HEK293 (cell line): ENCODE measurements around the gene MARCKSL1.

Experiments
- CTCF ChIA-PET: fragments of 350-600 bp; formaldehyde crosslinking; extraction: SDS; loops from one replicate; lab custom pipeline; 2021; ENCODE audit warnings: antibody characterized with exemption; lab: Yijun Ruan, JAX
- POLR2A ChIA-PET: fragments of 300-600 bp; formaldehyde crosslinking; extraction: SDS; loops from one replicate; lab custom pipeline; 2020; ENCODE audit warnings: antibody characterized with exemption, inconsistent platforms; lab: Yijun Ruan, JAX
- H3K27ac ChIP-seq: fragments of 200-500 bp; sonication (Bioruptor generic); 2 replicates; pipeline ENCODE4 v1.5.1; 2014; ENCODE audit warnings: low read depth, low read length, control low read depth, inconsistent platforms; ENCODE audit errors: extremely low read depth
- H3K36me3 ChIP-seq, 2 experiments: fragments of 200-500 bp in 1 of 2; sonication (Bioruptor generic) in 1 of 2; 1 replicate in 1 of 2; 2 replicates in 1 of 2; pipeline ENCODE4 v1.5.1; 2014 to 2017; ENCODE audit warnings: inconsistent platforms in 2 of 2, low read length in 2 of 2; ENCODE audit not compliant: control insufficient read depth in 2 of 2, insufficient read depth in 1 of 2
- H3K4me1 ChIP-seq: fragments of 200-500 bp; sonication (Bioruptor generic); 2 replicates; pipeline ENCODE4 v1.5.1; 2014; ENCODE audit warnings: mild to moderate bottlenecking, low read length, inconsistent platforms; ENCODE audit not compliant: control insufficient read depth, insufficient read depth
- H3K4me3 ChIP-seq: 2 replicates; pipeline ENCODE4 v1.5.1; 2011; ENCODE audit warnings: low read depth, mild to moderate bottlenecking, control low read depth, low read length, moderate library complexity
- H3K9me3 ChIP-seq: fragments of 200-500 bp; sonication (Bioruptor generic); 2 replicates; pipeline ENCODE4 v1.5.1; 2014; ENCODE audit warnings: low read depth, low read length, inconsistent platforms; ENCODE audit not compliant: control insufficient read depth, insufficient read depth
- GLIS1 ChIP-seq: fragments of 450-650 bp; formaldehyde crosslinking; IDR thresholded peaks from 2 replicates; pipeline ENCODE4 v1.5.1; 2016; ENCODE audit warnings: missing biosample characterization, missing genetic modification characterization
- GLIS2 ChIP-seq: fragments of 450-650 bp; formaldehyde crosslinking; IDR thresholded peaks from 2 replicates; pipeline ENCODE4 v1.5.1; 2016; ENCODE audit warnings: missing biosample characterization, missing genetic modification characterization
- KLF1 ChIP-seq: fragments of 450-650 bp; formaldehyde crosslinking; IDR thresholded peaks from 2 replicates; pipeline ENCODE4 v1.5.1; 2016; ENCODE audit warnings: missing biosample characterization, missing genetic modification characterization
- SCRT1 ChIP-seq: fragments of 450-650 bp; formaldehyde crosslinking; IDR thresholded peaks from 2 replicates; pipeline ENCODE4 v1.5.1; 2016; ENCODE audit warnings: missing biosample characterization, missing genetic modification characterization, borderline replicate concordance
- SETDB1 ChIP-seq: IDR thresholded peaks from one replicate; pipeline ENCODE4 v1.6.1; 2017; ENCODE audit warnings: mild to moderate bottlenecking, low read length, moderate library complexity, mixed read lengths; ENCODE audit not compliant: insufficient read length
- SP2 ChIP-seq: fragments of 450-650 bp; formaldehyde crosslinking; IDR thresholded peaks from 2 replicates; pipeline ENCODE4 v1.5.1; 2016; ENCODE audit warnings: missing biosample characterization, missing genetic modification characterization
- TRIM28 ChIP-seq: IDR thresholded peaks from 2 replicates; pipeline ENCODE4 v1.6.1; 2011; ENCODE audit warnings: low read length, control low read depth, borderline replicate concordance
- ZBTB20 ChIP-seq: fragments of 450-650 bp; formaldehyde crosslinking; IDR thresholded peaks from 2 replicates; pipeline ENCODE4 v1.5.1; 2016; ENCODE audit warnings: missing biosample characterization, missing genetic modification characterization
- ZIC2 ChIP-seq: fragments of 450-650 bp; formaldehyde crosslinking; IDR thresholded peaks from 2 replicates; pipeline ENCODE4 v1.5.1; 2016; ENCODE audit warnings: missing biosample characterization, missing genetic modification characterization
- ZNF16 ChIP-seq: fragments of 450-650 bp; formaldehyde crosslinking; IDR thresholded peaks from 2 replicates; pipeline ENCODE4 v1.5.1; 2016; ENCODE audit warnings: low read depth, missing biosample characterization, missing genetic modification characterization
- ZNF302 ChIP-seq: fragments of 450-650 bp; formaldehyde crosslinking; IDR thresholded peaks from 2 replicates; pipeline ENCODE4 v1.5.1; 2016; ENCODE audit warnings: missing biosample characterization, missing genetic modification characterization, low read depth
- ZNF423 ChIP-seq: fragments of 450-650 bp; formaldehyde crosslinking; IDR thresholded peaks from 2 replicates; pipeline ENCODE4 v1.5.1; 2016; ENCODE audit warnings: missing biosample characterization, missing genetic modification characterization
- ZNF521 ChIP-seq: fragments of 450-650 bp; formaldehyde crosslinking; IDR thresholded peaks from 2 replicates; pipeline ENCODE4 v1.5.1; 2017; ENCODE audit warnings: missing biosample characterization, mild to moderate bottlenecking, missing genetic modification characterization
- ZNF624 ChIP-seq: fragments of 450-650 bp; formaldehyde crosslinking; IDR thresholded peaks from 2 replicates; pipeline ENCODE4 v1.5.1; 2017; ENCODE audit warnings: missing biosample characterization, missing genetic modification characterization
- TF ChIP-seq, protein P1 (sequence below): fragments of 450-650 bp; formaldehyde crosslinking; IDR thresholded peaks from 2 replicates; pipeline ENCODE4 v1.5.1; 2017; ENCODE audit warnings: missing biosample characterization, missing genetic modification characterization
- TF ChIP-seq, protein P2 (sequence below): fragments of 450-650 bp; formaldehyde crosslinking; IDR thresholded peaks from 2 replicates; pipeline ENCODE4 v1.5.1; 2017; ENCODE audit warnings: missing biosample characterization, missing genetic modification characterization
- TF ChIP-seq, protein P3 (sequence below): fragments of 450-650 bp; formaldehyde crosslinking; IDR thresholded peaks from 2 replicates; pipeline ENCODE4 v1.5.1; 2016; ENCODE audit warnings: missing biosample characterization, missing genetic modification characterization
- TF ChIP-seq, protein P4 (sequence below): fragments of 450-650 bp; formaldehyde crosslinking; IDR thresholded peaks from 2 replicates; pipeline ENCODE4 v1.5.1; 2016; ENCODE audit warnings: missing biosample characterization, missing genetic modification characterization, borderline replicate concordance

MARCKSL1 gene

DNA sequence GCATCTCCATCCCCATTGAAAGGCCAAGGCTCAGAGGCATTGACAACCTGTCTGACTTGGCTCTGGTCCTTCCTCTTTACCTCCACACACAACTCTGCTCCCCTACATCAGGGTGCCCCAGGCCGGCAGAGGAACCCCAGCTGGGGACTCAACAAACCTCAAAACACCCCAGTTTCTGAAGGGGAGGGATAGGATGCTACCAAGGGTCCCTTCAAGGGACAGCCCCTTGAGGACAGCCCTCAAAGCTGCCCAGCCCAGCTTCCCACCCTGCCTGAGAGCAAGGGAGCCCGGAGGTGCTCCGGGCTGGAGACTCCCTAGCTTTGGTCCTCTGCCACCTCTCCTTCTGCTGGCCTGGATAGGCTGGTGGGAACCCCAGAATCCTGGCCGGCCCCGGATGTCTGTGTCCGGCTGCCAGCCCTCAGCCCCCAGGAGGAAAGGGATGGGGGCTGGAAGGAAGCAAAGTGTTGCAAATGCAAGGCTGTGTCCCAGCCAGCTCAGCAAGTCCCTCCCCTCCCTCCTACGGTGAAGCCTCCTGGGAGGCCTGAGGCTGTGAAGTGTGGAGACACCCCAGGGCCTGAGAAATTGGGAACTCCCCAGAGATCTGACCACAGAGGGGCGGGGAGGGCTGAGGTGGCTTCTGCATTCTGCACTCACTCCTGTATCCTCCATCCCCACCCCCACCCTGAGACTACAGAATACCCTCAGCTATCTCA, 1.1 kb upstream of the MARCKSL1 start:
- no peaks in the 10 kb centered on the region for H3K9me3 ChIP-seq
- TF ChIP-seq, protein P1, sequence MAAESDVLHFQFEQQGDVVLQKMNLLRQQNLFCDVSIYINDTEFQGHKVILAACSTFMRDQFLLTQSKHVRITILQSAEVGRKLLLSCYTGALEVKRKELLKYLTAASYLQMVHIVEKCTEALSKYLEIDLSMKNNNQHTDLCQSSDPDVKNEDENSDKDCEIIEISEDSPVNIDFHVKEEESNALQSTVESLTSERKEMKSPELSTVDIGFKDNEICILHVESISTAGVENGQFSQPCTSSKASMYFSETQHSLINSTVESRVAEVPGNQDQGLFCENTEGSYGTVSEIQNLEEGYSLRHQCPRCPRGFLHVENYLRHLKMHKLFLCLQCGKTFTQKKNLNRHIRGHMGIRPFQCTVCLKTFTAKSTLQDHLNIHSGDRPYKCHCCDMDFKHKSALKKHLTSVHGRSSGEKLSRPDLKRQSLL (tag by site-specific recombination) = no peak
- TF ChIP-seq KLF1 (0 out of 2 replicates have a peak, but pooled peaks have one; percentile 36), ZIC2 (tag by site-specific recombination) (peak; percentile 82), ZNF423 (tag by site-specific recombination) (peak; percentile 55; the same call in 1 of the 2 replicates), GLIS1 (peak; percentile 98), SP2 (0 out of 2 replicates have a peak, but pooled peaks have one; percentile 10)
- ChIA-PET CTCF (interaction anchor here (0.6 kb wide), 3 partner anchors 255 to 941 kb away, joined by 3 to 5 read pairs (median 4); no protein-coding TSS in a partner anchor), POLR2A (interaction anchor here (0.6 to 5.8 kb wide), 14 partner anchors 10 to 122 kb away, joined by 3 to 100 read pairs (median 6); partner anchors contain the start of genes BSDC1, FAM229A, HDAC1 and TSSK3)
- H3K4me3 ChIP-seq = no peak overlapping the region
- H3K4me1 ChIP-seq = no peaks in the 10 kb centered on the region
- H3K27ac ChIP-seq = no peak overlapping the region
- peaks cover 0 to 29% of the 10 kb centered on the region in 2 experiments; a peak in 1 of 3 replicates for H3K36me3 ChIP-seq

DNA sequence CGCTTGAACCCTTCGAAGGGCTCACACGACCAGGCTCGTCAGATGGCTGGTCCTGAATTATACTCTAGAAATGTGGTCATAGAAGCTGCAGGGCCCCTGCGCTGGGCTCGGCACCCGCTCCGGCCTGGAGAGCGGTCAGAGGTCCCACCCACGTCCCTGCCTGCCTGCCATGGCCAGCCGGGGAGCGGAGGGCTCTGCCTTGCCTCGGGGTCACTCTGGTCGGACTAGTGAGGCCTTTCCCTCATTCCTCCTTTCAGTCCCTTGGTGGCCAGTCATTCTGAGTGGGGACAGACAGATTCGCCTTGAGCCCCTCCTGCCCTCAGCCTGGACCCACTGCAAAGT, 529 bp upstream of the MARCKSL1 start:
- H3K4me1 ChIP-seq = no peaks in the 10 kb centered on the region
- no peak overlapping the region for H3K4me3 ChIP-seq
- H3K36me3 ChIP-seq = peaks cover 0 to 35% of the 10 kb centered on the region in 2 experiments; a peak in 1 of 3 replicates
- no peak overlapping the region for H3K27ac ChIP-seq
- POLR2A ChIA-PET = interaction anchor here (0.6 to 5.8 kb wide), 40 partner anchors 9 to 548 kb away, joined by 3 to 100 read pairs (median 5); partner anchors contain the start of genes BSDC1, CCDC28B, FAM229A and HDAC1
- TF ChIP-seq, protein P2, sequence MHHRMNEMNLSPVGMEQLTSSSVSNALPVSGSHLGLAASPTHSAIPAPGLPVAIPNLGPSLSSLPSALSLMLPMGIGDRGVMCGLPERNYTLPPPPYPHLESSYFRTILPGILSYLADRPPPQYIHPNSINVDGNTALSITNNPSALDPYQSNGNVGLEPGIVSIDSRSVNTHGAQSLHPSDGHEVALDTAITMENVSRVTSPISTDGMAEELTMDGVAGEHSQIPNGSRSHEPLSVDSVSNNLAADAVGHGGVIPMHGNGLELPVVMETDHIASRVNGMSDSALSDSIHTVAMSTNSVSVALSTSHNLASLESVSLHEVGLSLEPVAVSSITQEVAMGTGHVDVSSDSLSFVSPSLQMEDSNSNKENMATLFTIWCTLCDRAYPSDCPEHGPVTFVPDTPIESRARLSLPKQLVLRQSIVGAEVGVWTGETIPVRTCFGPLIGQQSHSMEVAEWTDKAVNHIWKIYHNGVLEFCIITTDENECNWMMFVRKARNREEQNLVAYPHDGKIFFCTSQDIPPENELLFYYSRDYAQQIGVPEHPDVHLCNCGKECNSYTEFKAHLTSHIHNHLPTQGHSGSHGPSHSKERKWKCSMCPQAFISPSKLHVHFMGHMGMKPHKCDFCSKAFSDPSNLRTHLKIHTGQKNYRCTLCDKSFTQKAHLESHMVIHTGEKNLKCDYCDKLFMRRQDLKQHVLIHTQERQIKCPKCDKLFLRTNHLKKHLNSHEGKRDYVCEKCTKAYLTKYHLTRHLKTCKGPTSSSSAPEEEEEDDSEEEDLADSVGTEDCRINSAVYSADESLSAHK (tag by site-specific recombination) = no peak
- TF ChIP-seq SETDB1 = no peak
- peak; percentile 25; the same call in 1 of the 2 replicates for TF ChIP-seq GLIS2
- TF ChIP-seq GLIS1 = 0 out of 2 replicates have a peak, but pooled peaks have one; percentile 3
- TF ChIP-seq, protein P3, sequence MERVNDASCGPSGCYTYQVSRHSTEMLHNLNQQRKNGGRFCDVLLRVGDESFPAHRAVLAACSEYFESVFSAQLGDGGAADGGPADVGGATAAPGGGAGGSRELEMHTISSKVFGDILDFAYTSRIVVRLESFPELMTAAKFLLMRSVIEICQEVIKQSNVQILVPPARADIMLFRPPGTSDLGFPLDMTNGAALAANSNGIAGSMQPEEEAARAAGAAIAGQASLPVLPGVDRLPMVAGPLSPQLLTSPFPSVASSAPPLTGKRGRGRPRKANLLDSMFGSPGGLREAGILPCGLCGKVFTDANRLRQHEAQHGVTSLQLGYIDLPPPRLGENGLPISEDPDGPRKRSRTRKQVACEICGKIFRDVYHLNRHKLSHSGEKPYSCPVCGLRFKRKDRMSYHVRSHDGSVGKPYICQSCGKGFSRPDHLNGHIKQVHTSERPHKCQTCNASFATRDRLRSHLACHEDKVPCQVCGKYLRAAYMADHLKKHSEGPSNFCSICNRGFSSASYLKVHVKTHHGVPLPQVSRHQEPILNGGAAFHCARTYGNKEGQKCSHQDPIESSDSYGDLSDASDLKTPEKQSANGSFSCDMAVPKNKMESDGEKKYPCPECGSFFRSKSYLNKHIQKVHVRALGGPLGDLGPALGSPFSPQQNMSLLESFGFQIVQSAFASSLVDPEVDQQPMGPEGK = peak; percentile 7; the same call in 1 of the 2 replicates
- TF ChIP-seq ZNF302 (tag by site-specific recombination) = no peak
- CTCF ChIA-PET = interaction anchor here (0.6 to 0.8 kb wide), 2 partner anchors 37 to 941 kb away, joined by 4 read pairs; no protein-coding TSS in a partner anchor
- H3K9me3 ChIP-seq = no peaks in the 10 kb centered on the region

DNA sequence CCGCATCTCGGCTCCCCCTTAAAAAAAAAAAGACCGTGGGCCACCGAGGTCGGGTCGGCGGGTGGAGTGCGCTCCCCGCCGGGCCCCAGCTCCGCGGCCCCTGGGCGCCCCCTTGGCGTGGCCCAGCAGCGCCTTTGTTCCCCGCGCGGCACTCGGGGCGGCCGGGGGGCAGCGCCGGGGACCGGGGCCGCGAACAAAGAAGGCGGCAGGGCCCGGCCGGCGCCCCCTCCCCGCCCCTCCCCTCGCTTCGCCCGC, 571 bp downstream of the MARCKSL1 start:
- Histone ChIP-seq H3K36me3 (peaks cover 0 to 46% of the 10 kb centered on the region in 2 experiments; a peak in 1 of 3 replicates), H3K27ac (peak overlapping the region; percentile 76; the same call in 1 of the 2 replicates), H3K9me3 (no peaks in the 10 kb centered on the region), H3K4me3 (peak overlapping the region; percentile 84), H3K4me1 (no peaks in the 10 kb centered on the region)
- CTCF ChIA-PET = interaction anchor here (0.7 to 1.3 kb wide), 2 partner anchors 87 to 120 kb away, joined by 3 to 4 read pairs; no protein-coding TSS in a partner anchor
- POLR2A ChIA-PET = interaction anchor here (0.5 to 5.8 kb wide), 29 partner anchors 7 to 546 kb away, joined by 3 to 100 read pairs (median 5); partner anchors contain the start of genes BSDC1, CCDC28B, FAM229A and HDAC1
- TF ChIP-seq ZNF624 (tag by site-specific recombination) = no peak
- no peak for TF ChIP-seq ZNF521 (tag by site-specific recombination)
- TF ChIP-seq, protein P4, sequence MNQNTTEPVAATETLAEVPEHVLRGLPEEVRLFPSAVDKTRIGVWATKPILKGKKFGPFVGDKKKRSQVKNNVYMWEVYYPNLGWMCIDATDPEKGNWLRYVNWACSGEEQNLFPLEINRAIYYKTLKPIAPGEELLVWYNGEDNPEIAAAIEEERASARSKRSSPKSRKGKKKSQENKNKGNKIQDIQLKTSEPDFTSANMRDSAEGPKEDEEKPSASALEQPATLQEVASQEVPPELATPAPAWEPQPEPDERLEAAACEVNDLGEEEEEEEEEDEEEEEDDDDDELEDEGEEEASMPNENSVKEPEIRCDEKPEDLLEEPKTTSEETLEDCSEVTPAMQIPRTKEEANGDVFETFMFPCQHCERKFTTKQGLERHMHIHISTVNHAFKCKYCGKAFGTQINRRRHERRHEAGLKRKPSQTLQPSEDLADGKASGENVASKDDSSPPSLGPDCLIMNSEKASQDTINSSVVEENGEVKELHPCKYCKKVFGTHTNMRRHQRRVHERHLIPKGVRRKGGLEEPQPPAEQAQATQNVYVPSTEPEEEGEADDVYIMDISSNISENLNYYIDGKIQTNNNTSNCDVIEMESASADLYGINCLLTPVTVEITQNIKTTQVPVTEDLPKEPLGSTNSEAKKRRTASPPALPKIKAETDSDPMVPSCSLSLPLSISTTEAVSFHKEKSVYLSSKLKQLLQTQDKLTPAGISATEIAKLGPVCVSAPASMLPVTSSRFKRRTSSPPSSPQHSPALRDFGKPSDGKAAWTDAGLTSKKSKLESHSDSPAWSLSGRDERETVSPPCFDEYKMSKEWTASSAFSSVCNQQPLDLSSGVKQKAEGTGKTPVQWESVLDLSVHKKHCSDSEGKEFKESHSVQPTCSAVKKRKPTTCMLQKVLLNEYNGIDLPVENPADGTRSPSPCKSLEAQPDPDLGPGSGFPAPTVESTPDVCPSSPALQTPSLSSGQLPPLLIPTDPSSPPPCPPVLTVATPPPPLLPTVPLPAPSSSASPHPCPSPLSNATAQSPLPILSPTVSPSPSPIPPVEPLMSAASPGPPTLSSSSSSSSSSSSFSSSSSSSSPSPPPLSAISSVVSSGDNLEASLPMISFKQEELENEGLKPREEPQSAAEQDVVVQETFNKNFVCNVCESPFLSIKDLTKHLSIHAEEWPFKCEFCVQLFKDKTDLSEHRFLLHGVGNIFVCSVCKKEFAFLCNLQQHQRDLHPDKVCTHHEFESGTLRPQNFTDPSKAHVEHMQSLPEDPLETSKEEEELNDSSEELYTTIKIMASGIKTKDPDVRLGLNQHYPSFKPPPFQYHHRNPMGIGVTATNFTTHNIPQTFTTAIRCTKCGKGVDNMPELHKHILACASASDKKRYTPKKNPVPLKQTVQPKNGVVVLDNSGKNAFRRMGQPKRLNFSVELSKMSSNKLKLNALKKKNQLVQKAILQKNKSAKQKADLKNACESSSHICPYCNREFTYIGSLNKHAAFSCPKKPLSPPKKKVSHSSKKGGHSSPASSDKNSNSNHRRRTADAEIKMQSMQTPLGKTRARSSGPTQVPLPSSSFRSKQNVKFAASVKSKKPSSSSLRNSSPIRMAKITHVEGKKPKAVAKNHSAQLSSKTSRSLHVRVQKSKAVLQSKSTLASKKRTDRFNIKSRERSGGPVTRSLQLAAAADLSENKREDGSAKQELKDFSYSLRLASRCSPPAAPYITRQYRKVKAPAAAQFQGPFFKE (tag by site-specific recombination) = no peak
- TF ChIP-seq SCRT1 = no peak
- no peak for TF ChIP-seq ZNF16
- TF ChIP-seq ZBTB20 (tag by site-specific recombination) = no peak
- TF ChIP-seq TRIM28 = no peak
